Large intestine (tissue), 12 donors: Measurements from ENCODE around the gene RHEB. TPM values are rescaled to one million over a fixed set of nuclear protein-coding genes. Genes with fewer than 3 reads are reported as not detected.

ENCODE experiments used
- DNase-seq, 2 donors: peaks; one replicate each; pipeline versions ENCODE4 v3.0.0 to v3.0.0-alpha.2; 2013
- H3K27ac ChIP-seq: one replicate; pipeline ENCODE4 v1.5.1; 2013; ENCODE audit warnings: low read length
- H3K27me3 ChIP-seq: 2 replicates; pipeline ENCODE4 v1.6.1; 2013; ENCODE audit warnings: low read length; ENCODE audit not compliant: control insufficient read depth, insufficient read depth
- H3K36me3 ChIP-seq: 2 replicates; pipeline ENCODE4 v1.6.1; 2013; ENCODE audit warnings: low read length; ENCODE audit not compliant: control insufficient read depth, insufficient read depth
- H3K4me1 ChIP-seq: one replicate; pipeline ENCODE4 v1.6.1; 2013; ENCODE audit warnings: low read length; ENCODE audit not compliant: control insufficient read depth, insufficient read depth
- H3K4me3 ChIP-seq: one replicate; pipeline ENCODE4 v1.5.1; 2013; ENCODE audit warnings: low read length
- H3K9me3 ChIP-seq: one replicate; pipeline ENCODE4 v1.6.1; 2013; ENCODE audit warnings: mild to moderate bottlenecking, low read depth, low read length, moderate library complexity; ENCODE audit not compliant: control insufficient read depth
- WGBS: methylation state at CpG from one replicate; pipeline ENCODE4 v1.1.5; 2013; ENCODE audit warnings: low lambda C conversion rate; ENCODE audit not compliant: insufficient coverage; 5-methylcytosine and 5-hydroxymethylcytosine counted together
- long read RNA-seq, 11 donors: transcript quantifications; one replicate each; lab custom pipeline, GENCODE V29; 2026
- polyA plus RNA-seq: library from polyadenylated mRNA; unstranded; fragments of 120-200 nt; gene quantifications from one replicate; pipeline ENCODE4 v1.2.1, GENCODE V29; 2013

RHEB gene
- polyA plus RNA-seq: 78.7 TPM
- long read RNA-seq, donor 1, transcript RHEB-201 (8 exons, 2,075 nt): major isoform, 19 of 19 reads
- long read RNA-seq, donor 1, partial matches to known transcripts: 0 of 19 reads
- long read RNA-seq, donor 1, other reads (novel, unspliced or antisense): 0 of 19 reads
- long read RNA-seq, donor 2, transcript RHEB-201 (8 exons, 2,075 nt): major isoform, 45 of 46 reads
- long read RNA-seq, donor 2, partial matches to known transcripts: 0 of 46 reads
- long read RNA-seq, donor 2, other reads (novel, unspliced or antisense): 0 of 46 reads
- long read RNA-seq, donor 3, transcript RHEB-201 (8 exons, 2,075 nt): major isoform, 56 of 57 reads
- long read RNA-seq, donor 3, partial matches to known transcripts: 0 of 57 reads
- long read RNA-seq, donor 3, other reads (novel, unspliced or antisense): 0 of 57 reads
- long read RNA-seq, donor 4, transcript RHEB-201 (8 exons, 2,075 nt): major isoform, 7 of 7 reads
- long read RNA-seq, donor 4, partial matches to known transcripts: 0 of 7 reads
- long read RNA-seq, donor 4, other reads (novel, unspliced or antisense): 0 of 7 reads
- long read RNA-seq, donor 5, transcript RHEB-201 (8 exons, 2,075 nt): major isoform, 29 of 29 reads
- long read RNA-seq, donor 5, partial matches to known transcripts: 0 of 29 reads
- long read RNA-seq, donor 5, other reads (novel, unspliced or antisense): 0 of 29 reads
- long read RNA-seq, donor 6, transcript RHEB-201 (8 exons, 2,075 nt): major isoform, 44 of 47 reads
- long read RNA-seq, donor 6, partial matches to known transcripts: 0 of 47 reads
- long read RNA-seq, donor 6, other reads (novel, unspliced or antisense): 0 of 47 reads
- long read RNA-seq, donor 7, transcript RHEB-201 (8 exons, 2,075 nt): major isoform, 26 of 27 reads
- long read RNA-seq, donor 7, partial matches to known transcripts: 0 of 27 reads
- long read RNA-seq, donor 7, other reads (novel, unspliced or antisense): 0 of 27 reads
- long read RNA-seq, donor 8, transcript RHEB-201 (8 exons, 2,075 nt): major isoform, 53 of 53 reads
- long read RNA-seq, donor 8, partial matches to known transcripts: 0 of 53 reads
- long read RNA-seq, donor 8, other reads (novel, unspliced or antisense): 0 of 53 reads
- long read RNA-seq, donor 9, transcript RHEB-201 (8 exons, 2,075 nt): major isoform, 50 of 50 reads
- long read RNA-seq, donor 9, partial matches to known transcripts: 0 of 50 reads
- long read RNA-seq, donor 9, other reads (novel, unspliced or antisense): 0 of 50 reads
- long read RNA-seq, donor 10, transcript RHEB-201 (8 exons, 2,075 nt): major isoform, 46 of 46 reads
- long read RNA-seq, donor 10, partial matches to known transcripts: 0 of 46 reads
- long read RNA-seq, donor 10, other reads (novel, unspliced or antisense): 0 of 46 reads
- long read RNA-seq, donor 11, transcript RHEB-201 (8 exons, 2,075 nt): major isoform, 41 of 41 reads
- long read RNA-seq, donor 11, partial matches to known transcripts: 0 of 41 reads
- long read RNA-seq, donor 11, other reads (novel, unspliced or antisense): 0 of 41 reads

GRCh38 chr7:151519765-151520418 lies at the start of gene RHEB:
RHEB (minus strand) TSS chr7:151519895; CDS start chr7:151519511, 384 bp downstream.
- H3K4me1 ChIP-seq: peaks cover 18% of the 10 kb centered on the region
- no CpG with 5 or more reads among the region's 66 CpGs for WGBS
- H3K4me3 ChIP-seq: peak within 1 kb of the TSS; percentile 90
- no peaks in the 10 kb centered on the region for H3K27me3 ChIP-seq
- H3K9me3 ChIP-seq: no peaks in the 10 kb centered on the region
- peak within 1 kb of the TSS; percentile 97 for H3K27ac ChIP-seq
- no peaks in the 10 kb centered on the region for H3K36me3 ChIP-seq
- peak; percentile 99 to 100 for DNase-seq

- peaks cover 32% of the 10 kb centered on the region for H3K36me3 ChIP-seq
- no peaks in the 10 kb centered on the region for H3K9me3 ChIP-seq
- DNase-seq: no peak
- no CpG with 5 or more reads among the region's 8 CpGs for WGBS
- no peak overlapping the region for H3K27ac ChIP-seq
- H3K4me1 ChIP-seq: no peaks in the 10 kb centered on the region
- no peaks in the 10 kb centered on the region for H3K27me3 ChIP-seq
- H3K4me3 ChIP-seq: no peak overlapping the region
These were observed 47.2 kb upstream of the RHEB start for GRCh38 chr7:151566897-151567320.

- 96% methylated on average over 3 of the region's 9 CpGs for WGBS
- Histone ChIP-seq H3K27me3 (no peaks in the 10 kb centered on the region), H3K9me3 (no peaks in the 10 kb centered on the region), H3K27ac (no peak overlapping the region), H3K4me3 (no peak overlapping the region), H3K36me3 (peaks cover 39% of the 10 kb centered on the region), H3K4me1 (no peaks in the 10 kb centered on the region)
- no peak for DNase-seq
These were observed 45.8 kb upstream of the RHEB start for GRCh38 chr7:151565541-151565940.

GRCh38 chr7:151560243-151560642 lies 40.5 kb upstream of the RHEB start:
- no peaks in the 10 kb centered on the region for H3K4me1 ChIP-seq
- no peak overlapping the region for H3K27ac ChIP-seq
- WGBS: 93% methylated on average over 5 of the region's 9 CpGs
- no peak for DNase-seq
- no peaks in the 10 kb centered on the region for H3K9me3 ChIP-seq
- H3K4me3 ChIP-seq: no peak overlapping the region
- peaks cover 54% of the 10 kb centered on the region for H3K36me3 ChIP-seq
- no peaks in the 10 kb centered on the region for H3K27me3 ChIP-seq

GRCh38 chr7:151559557-151560183 lies 40.0 kb upstream of the RHEB start:
- no CpG with 5 or more reads among the region's 5 CpGs for WGBS
- Histone ChIP-seq H3K9me3 (no peaks in the 10 kb centered on the region), H3K4me1 (no peaks in the 10 kb centered on the region), H3K4me3 (no peak overlapping the region), H3K36me3 (peaks cover 51% of the 10 kb centered on the region), H3K27ac (no peak overlapping the region), H3K27me3 (no peaks in the 10 kb centered on the region)
- no peak for DNase-seq

GRCh38 chr7:151558575-151558974 lies 38.9 kb upstream of the RHEB start:
- DNase-seq: peak; percentile 21 to 46
- Histone ChIP-seq H3K36me3 (peaks cover 42% of the 10 kb centered on the region), H3K27ac (no peak overlapping the region), H3K27me3 (no peaks in the 10 kb centered on the region), H3K4me1 (no peaks in the 10 kb centered on the region), H3K4me3 (no peak overlapping the region), H3K9me3 (no peaks in the 10 kb centered on the region)
- WGBS: no CpG with 5 or more reads among the region's 6 CpGs

GRCh38 chr7:151556592-151556991 lies 36.9 kb upstream of the RHEB start:
- H3K27me3 ChIP-seq: no peaks in the 10 kb centered on the region
- H3K9me3 ChIP-seq: no peaks in the 10 kb centered on the region
- H3K4me1 ChIP-seq: no peaks in the 10 kb centered on the region
- H3K27ac ChIP-seq: no peak overlapping the region
- H3K4me3 ChIP-seq: no peak overlapping the region
- DNase-seq: no peak
- 94% methylated on average over 3 of the region's 12 CpGs for WGBS
- peaks cover 37% of the 10 kb centered on the region for H3K36me3 ChIP-seq

- Histone ChIP-seq H3K4me3 (no peak overlapping the region), H3K4me1 (no peaks in the 10 kb centered on the region), H3K27ac (no peak overlapping the region), H3K27me3 (no peaks in the 10 kb centered on the region), H3K36me3 (peaks cover 12% of the 10 kb centered on the region), H3K9me3 (no peaks in the 10 kb centered on the region)
- no CpG with 5 or more reads among the region's 15 CpGs for WGBS
- no peak for DNase-seq
These were observed 33.7 kb upstream of the RHEB start for GRCh38 chr7:151553356-151553755.

GRCh38 chr7:151552352-151553028 lies 32.8 kb upstream of the RHEB start:
- Histone ChIP-seq H3K27ac (no peak overlapping the region), H3K27me3 (no peaks in the 10 kb centered on the region), H3K4me3 (no peak overlapping the region), H3K9me3 (no peaks in the 10 kb centered on the region), H3K36me3 (peaks cover 7% of the 10 kb centered on the region), H3K4me1 (no peaks in the 10 kb centered on the region)
- peak in 1 of 2 donors; percentile 32 for DNase-seq
- no CpG with 5 or more reads among the region's 10 CpGs for WGBS
